Measurements from ENCODE around the gene MRTFA.

DNA sequence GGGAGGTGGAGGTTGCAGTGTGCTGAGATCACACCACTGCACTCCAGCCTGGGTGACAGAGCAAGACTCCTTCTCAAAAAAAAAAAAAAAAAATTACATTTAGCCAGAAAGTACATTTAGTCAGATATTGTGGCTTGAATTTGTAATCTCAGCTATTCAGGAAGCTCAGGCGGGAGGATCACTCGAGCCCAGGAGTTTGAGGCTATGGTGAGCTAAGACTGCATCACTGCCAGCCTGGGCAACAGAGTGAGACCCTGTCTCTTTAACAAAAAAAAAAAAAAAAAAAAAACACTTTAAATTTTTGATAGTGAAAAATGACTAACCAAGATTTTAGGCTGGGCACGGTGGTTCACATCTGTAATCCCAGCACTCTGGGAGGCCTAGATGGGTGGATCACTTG lies 27.3 kb downstream of the MRTFA start:
- TF ChIP-seq, protein P1, sequence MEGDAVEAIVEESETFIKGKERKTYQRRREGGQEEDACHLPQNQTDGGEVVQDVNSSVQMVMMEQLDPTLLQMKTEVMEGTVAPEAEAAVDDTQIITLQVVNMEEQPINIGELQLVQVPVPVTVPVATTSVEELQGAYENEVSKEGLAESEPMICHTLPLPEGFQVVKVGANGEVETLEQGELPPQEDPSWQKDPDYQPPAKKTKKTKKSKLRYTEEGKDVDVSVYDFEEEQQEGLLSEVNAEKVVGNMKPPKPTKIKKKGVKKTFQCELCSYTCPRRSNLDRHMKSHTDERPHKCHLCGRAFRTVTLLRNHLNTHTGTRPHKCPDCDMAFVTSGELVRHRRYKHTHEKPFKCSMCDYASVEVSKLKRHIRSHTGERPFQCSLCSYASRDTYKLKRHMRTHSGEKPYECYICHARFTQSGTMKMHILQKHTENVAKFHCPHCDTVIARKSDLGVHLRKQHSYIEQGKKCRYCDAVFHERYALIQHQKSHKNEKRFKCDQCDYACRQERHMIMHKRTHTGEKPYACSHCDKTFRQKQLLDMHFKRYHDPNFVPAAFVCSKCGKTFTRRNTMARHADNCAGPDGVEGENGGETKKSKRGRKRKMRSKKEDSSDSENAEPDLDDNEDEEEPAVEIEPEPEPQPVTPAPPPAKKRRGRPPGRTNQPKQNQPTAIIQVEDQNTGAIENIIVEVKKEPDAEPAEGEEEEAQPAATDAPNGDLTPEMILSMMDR (IDR thresholded peaks at IDR 0.05 in 8 of 11, conservative IDR thresholded peaks at IDR 0.05 in 3 of 11): no peak
- no peak for TF ChIP-seq POLR2A (IDR thresholded peaks at IDR 0.05)
- no peak for TF ChIP-seq POLR2AphosphoS5 (IDR thresholded peaks at IDR 0.05)
